HG02852 (cell line): ENCODE data around the gene MIA.
A peak's percentile ranks its signal among the peaks of the same experiment; 100 is the strongest.
"Not testable (repeated sequence)": the region's sequence is repeated elsewhere in the genome, so short reads cannot be mapped to it uniquely, and the experiment has no call there.

Experiments used
- ATAC-seq: cut with Tn5 transposase; IDR thresholded peaks from one replicate; pipeline ENCODE4 v1.9.1; 2021; ENCODE audit warnings: mild to moderate bottlenecking, moderate library complexity; ENCODE audit not compliant: unreplicated experiment

Gene MIA

GRCh38 chr19:40777937-40778705 is 2.8 kb downstream of the MIA start, which contains the start of gene RAB4B:
TSS of gene RAB4B (plus strand) at chr19:40778247. CDS start at chr19:40778376, 129 bp downstream.
- ATAC-seq = peak; percentile 54

GRCh38 chr19:40778706-40779284 is 3.5 kb downstream of the MIA start:
- ATAC-seq = no peak

GRCh38 chr19:40780582-40780981 is 5.3 kb downstream of the MIA start:
- ATAC-seq = no peak

- ATAC-seq = no peak
Observed at GRCh38 chr19:40781140-40781539, 5.8 kb downstream of the MIA start.

GRCh38 chr19:40783711-40784110 is 8.4 kb downstream of the MIA start:
- no peak for ATAC-seq

GRCh38 chr19:40784146-40784545 is 8.8 kb downstream of the MIA start:
- not testable (repeated sequence) for ATAC-seq

GRCh38 chr19:40785526-40785925 is 10.2 kb downstream of the MIA start:
- ATAC-seq = no peak

GRCh38 chr19:40786060-40787037 is 11.0 kb downstream of the MIA start:
- ATAC-seq = no peak

GRCh38 chr19:40791349-40791748 is 16.0 kb downstream of the MIA start:
- ATAC-seq = no peak

- ATAC-seq = no peak
Observed at GRCh38 chr19:40791996-40792395, 16.7 kb downstream of the MIA start.

GRCh38 chr19:40797166-40797962 is 22.0 kb downstream of the MIA start:
- ATAC-seq = no peak

- ATAC-seq = no peak
Observed at GRCh38 chr19:40797963-40798682, 22.8 kb downstream of the MIA start.

- peak; percentile 78 for ATAC-seq
Observed at GRCh38 chr19:40798683-40799557, 23.6 kb downstream of the MIA start, which contains the start of gene EGLN2. TSS of gene EGLN2 (plus strand) at chr19:40799191. CDS start at chr19:40800573, 1,382 bp downstream.

GRCh38 chr19:40799558-40800338 is 24.4 kb downstream of the MIA start:
- no peak for ATAC-seq

- ATAC-seq = no peak
Observed at GRCh38 chr19:40800339-40800996, 25.1 kb downstream of the MIA start.

GRCh38 chr19:40800997-40801377 is 25.7 kb downstream of the MIA start:
- no peak for ATAC-seq
